WERI-Rb-1 (cell line): Measurements from ENCODE around the gene NDUFA13.

Experiments used
- DNase-seq: peaks from one replicate; pipeline ENCODE4 v3.0.0-alpha.2; 2020
- H3K27ac ChIP-seq: fragments of 250-450 bp; sonication (Bioruptor Pico); 2 replicates; pipeline ENCODE4 v1.5.1; 2020; ENCODE audit warnings: mild to moderate bottlenecking, moderate library complexity
- H3K27me3 ChIP-seq: fragments of 250-450 bp; sonication (Bioruptor Pico); 2 replicates; pipeline ENCODE4 v1.5.1; 2021; ENCODE audit warnings: mild to moderate bottlenecking, low read depth, moderate library complexity; ENCODE audit not compliant: insufficient read depth, severe bottlenecking
- H3K36me3 ChIP-seq: fragments of 250-450 bp; sonication (Bioruptor Pico); 2 replicates; pipeline ENCODE4 v1.5.1; 2020; ENCODE audit warnings: mild to moderate bottlenecking, moderate library complexity
- H3K4me3 ChIP-seq: 2 replicates; pipeline ENCODE4 v1.5.1; 2011; ENCODE audit warnings: low read depth, mild to moderate bottlenecking, control low read depth, low read length
- H3K9me3 ChIP-seq: fragments of 250-450 bp; sonication (Bioruptor Pico); 2 replicates; pipeline ENCODE4 v1.5.1; 2021; ENCODE audit warnings: mild to moderate bottlenecking, moderate library complexity; ENCODE audit not compliant: severe bottlenecking
- CTCF ChIP-seq: IDR thresholded peaks from 2 replicates; pipeline ENCODE4 v1.5.1; 2011; ENCODE audit warnings: low read depth, mild to moderate bottlenecking, control low read depth, inconsistent platforms, low read length

The NDUFA13 gene

GRCh38 chr19:19475849-19476828, 39.9 kb upstream of the NDUFA13 start:
- no peak overlapping the region for H3K4me3 ChIP-seq
- peak; percentile 32 for DNase-seq

DNA sequence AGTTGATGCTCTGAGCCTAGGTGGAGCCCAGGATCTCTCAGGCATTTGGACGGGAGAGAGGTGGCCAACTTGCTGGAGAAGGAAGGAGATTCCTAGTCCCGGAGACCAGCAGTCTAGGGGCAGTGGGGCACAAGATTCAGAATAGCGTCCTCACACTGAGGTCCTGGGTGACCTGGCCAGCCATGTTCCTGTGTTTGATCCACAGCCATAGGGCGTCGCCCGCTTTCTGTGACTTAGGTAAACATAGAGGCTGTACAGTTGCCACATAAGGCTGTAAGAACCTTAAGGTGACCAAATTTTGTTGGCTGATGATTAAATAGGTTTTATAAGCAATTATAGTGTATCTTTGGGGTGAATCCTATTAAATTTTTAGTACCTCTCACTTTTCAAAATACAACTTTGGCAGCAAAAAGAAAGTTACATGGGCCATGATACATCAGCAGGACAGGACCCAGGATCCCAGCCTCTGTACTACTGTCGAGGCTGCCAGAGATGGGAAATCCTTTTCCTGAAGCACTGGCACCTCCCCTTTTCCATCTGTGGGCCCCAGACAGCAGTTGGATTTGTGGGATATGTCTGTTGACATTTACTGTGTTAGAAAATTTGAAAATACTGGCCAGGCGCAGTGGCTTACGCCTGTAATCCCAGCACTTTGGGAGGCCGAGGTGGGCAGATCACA, 38.2 kb upstream of the NDUFA13 start:
- Histone ChIP-seq H3K36me3 (peaks cover 36% of the 10 kb centered on the region), H3K4me3 (no peak overlapping the region)
- no peak for DNase-seq

More at GRCh38 chr19:19475849-19476828, 39.9 kb upstream of the NDUFA13 start:
- H3K9me3 ChIP-seq, result no peaks in the 10 kb centered on the region
- H3K27me3 ChIP-seq, result no peaks in the 10 kb centered on the region
- peak; percentile 63 for TF ChIP-seq CTCF
- H3K27ac ChIP-seq, result no peak overlapping the region
- H3K36me3 ChIP-seq, result peaks cover 33% of the 10 kb centered on the region

GRCh38 chr19:19480688-19481087, 35.3 kb upstream of the NDUFA13 start:
- Histone ChIP-seq H3K4me3 (no peak overlapping the region), H3K27ac (no peak overlapping the region), H3K9me3 (no peaks in the 10 kb centered on the region), H3K27me3 (no peaks in the 10 kb centered on the region), H3K36me3 (peaks cover 21% of the 10 kb centered on the region)
- no peak for DNase-seq
- TF ChIP-seq CTCF, result no peak

More for the DNA sequence above, 38.2 kb upstream of the NDUFA13 start:
- Histone ChIP-seq H3K9me3 (no peaks in the 10 kb centered on the region), H3K27me3 (no peaks in the 10 kb centered on the region), H3K27ac (no peak overlapping the region)
- TF ChIP-seq CTCF, result no peak

DNA sequence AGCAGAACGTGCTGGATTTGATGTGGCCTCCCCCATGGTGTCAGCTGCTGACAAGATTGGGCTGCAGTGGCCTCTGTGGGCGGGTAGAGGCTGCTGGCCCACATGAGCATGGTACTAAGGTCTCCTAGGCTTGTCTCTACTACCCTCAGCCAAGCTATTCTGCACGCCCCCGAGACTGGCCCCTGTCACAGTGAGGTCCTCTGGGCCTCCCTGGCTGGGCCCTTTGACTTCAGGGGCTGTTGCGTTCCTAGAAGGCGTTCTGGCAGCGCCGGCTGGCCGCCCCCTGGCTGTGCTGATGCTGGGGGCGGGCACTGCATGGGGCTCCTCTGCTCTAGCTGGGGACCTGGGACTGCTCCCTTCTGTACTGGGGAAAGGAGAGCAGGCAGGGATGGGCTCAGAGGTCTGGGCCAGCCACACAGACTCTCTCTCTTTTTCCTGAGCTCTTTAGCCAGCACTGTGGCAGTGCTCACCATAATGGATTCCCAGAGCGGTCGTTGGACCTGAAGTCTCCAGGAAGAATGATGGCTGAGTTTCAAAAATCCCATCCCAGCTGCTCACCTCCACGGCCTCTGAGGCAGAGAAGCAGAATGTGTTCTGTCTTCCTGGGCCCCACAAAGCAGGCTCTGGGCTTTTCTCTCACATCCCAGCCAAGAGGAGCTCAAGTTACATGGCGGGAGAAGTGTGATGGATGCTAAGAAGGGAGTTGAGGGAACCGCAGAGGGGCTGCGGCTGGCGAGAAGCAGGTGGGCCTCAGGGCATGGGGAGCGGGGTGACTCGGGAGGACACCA, 33.0 kb upstream of the NDUFA13 start:
- no peak for TF ChIP-seq CTCF
- no peak overlapping the region for H3K4me3 ChIP-seq
- no peak overlapping the region for H3K27ac ChIP-seq
- H3K36me3 ChIP-seq, result peaks cover 17% of the 10 kb centered on the region
- H3K9me3 ChIP-seq, result no peaks in the 10 kb centered on the region
- DNase-seq, result no peak
- no peaks in the 10 kb centered on the region for H3K27me3 ChIP-seq

DNA sequence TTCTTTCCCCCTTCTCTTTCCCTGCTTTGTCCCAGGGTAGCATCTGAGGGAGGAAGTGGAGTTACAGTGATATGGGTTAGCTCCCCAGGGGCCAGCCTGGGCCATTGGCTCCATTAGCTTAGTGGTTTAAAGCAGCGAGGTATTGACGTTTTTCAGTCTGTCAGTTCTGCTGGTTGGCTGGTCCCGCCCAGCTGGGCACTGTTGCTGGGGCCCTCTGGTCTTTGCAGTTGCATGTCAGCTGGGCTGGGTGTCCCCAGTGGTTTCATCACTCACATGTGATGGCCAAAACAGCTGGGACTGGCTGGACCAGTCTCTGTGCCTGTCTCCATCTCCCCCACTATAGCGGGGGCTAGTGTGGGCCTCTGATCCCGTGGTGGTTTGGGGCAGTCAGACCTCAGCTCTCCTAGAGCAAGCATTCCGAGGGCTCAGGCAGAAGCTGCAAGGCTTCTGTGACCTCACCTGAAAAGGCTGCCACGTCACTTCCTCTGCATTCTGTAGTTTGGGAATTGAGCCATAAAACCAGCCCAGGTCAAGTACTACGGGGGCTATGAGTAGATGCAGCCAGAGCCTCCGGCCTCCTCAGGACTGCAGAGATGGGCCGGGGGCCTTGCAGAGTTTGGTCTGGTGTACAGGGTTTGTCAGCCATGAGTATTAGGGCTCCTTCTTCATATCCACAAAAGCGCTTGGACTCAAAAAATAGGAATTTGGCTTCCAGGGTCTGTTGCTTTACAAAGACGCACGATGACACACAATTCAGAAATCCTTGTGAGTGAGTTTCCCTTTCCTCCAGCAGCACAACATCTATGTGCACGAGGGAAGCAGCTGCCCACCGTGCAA, 30.6 kb upstream of the NDUFA13 start:
- H3K27me3 ChIP-seq, result no peaks in the 10 kb centered on the region
- no peak for DNase-seq
- no peak overlapping the region for H3K4me3 ChIP-seq
- TF ChIP-seq CTCF, result no peak
- H3K36me3 ChIP-seq, result peaks cover 12% of the 10 kb centered on the region
- no peaks in the 10 kb centered on the region for H3K9me3 ChIP-seq
- H3K27ac ChIP-seq, result no peak overlapping the region
